Measurements from ENCODE around the gene DPYSL4. TPM values are rescaled to one million over a fixed set of nuclear protein-coding genes. Genes with fewer than 3 reads are reported as not detected.
"Not testable (repeated sequence)": the region's sequence is repeated elsewhere in the genome, so short reads cannot be mapped to it uniquely, and the experiment has no call there.

The DPYSL4 gene
- total RNA-seq, 1 experiment from 2014 or later: 0.21 TPM

- no TSS peak for BruUV-seq (replicated peaks)
- intact Hi-C loops (cut with micrococcal nuclease): no loop called here
- TF ChIP-seq, protein P1, sequence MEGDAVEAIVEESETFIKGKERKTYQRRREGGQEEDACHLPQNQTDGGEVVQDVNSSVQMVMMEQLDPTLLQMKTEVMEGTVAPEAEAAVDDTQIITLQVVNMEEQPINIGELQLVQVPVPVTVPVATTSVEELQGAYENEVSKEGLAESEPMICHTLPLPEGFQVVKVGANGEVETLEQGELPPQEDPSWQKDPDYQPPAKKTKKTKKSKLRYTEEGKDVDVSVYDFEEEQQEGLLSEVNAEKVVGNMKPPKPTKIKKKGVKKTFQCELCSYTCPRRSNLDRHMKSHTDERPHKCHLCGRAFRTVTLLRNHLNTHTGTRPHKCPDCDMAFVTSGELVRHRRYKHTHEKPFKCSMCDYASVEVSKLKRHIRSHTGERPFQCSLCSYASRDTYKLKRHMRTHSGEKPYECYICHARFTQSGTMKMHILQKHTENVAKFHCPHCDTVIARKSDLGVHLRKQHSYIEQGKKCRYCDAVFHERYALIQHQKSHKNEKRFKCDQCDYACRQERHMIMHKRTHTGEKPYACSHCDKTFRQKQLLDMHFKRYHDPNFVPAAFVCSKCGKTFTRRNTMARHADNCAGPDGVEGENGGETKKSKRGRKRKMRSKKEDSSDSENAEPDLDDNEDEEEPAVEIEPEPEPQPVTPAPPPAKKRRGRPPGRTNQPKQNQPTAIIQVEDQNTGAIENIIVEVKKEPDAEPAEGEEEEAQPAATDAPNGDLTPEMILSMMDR (IDR thresholded peaks at IDR 0.05; ENCODE audit: unreplicated experiment): no peak
Observed at GRCh38 chr10:132213917-132214316, 27.2 kb downstream of the DPYSL4 start.

GRCh38 chr10:132216441-132216840 lies 29.7 kb downstream of the DPYSL4 start:
- not testable (repeated sequence) for DNase-seq (ENCODE audit: unreplicated experiment)

More at GRCh38 chr10:132213917-132214316, 27.2 kb downstream of the DPYSL4 start:
- no peak for DNase-seq (ENCODE audit: unreplicated experiment)
- Mint-ChIP-seq H3K9me3 (ENCODE audit: unreplicated experiment) (peaks cover 12% of the 10 kb centered on the region), H3K4me3 (ENCODE audit: unreplicated experiment) (no peak overlapping the region), H3K27me3 (ENCODE audit: insufficient read depth, unreplicated experiment) (no peaks in the 10 kb centered on the region), H3K27ac (ENCODE audit: low read depth, unreplicated experiment) (no peak overlapping the region), H3K36me3 (ENCODE audit: insufficient read depth, unreplicated experiment) (peaks cover 6% of the 10 kb centered on the region), H3K4me1 (ENCODE audit: insufficient read depth, unreplicated experiment) (no peaks in the 10 kb centered on the region)
- ChIA-PET CTCF (interaction anchor here (1.3 kb wide), 1 partner anchor 10 kb away, joined by 6 read pairs; no protein-coding TSS in a partner anchor), POLR2A (no interaction called here)

DNA sequence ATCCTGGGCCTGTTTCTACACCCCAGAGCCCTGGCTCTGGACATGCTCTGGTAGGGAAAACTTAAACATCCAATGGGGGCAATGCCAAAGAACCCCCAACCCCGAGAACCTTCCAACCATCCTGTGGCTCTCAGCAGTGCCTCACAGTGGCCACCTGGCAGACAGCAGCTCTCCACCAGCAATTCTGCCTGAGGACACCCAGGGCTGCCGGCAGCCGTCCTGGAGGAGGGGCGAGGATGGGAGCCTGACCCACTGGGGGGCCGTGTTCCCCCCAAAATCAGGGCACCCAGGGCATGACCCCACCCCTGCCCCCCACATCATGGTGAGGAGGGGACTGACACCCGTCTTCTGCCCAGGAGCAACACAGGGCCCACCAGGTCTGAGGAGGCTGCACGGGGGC lies 32.7 kb downstream of the DPYSL4 start:
- Mint-ChIP-seq H3K27me3 (ENCODE audit: insufficient read depth, unreplicated experiment) (no peaks in the 10 kb centered on the region), H3K36me3 (ENCODE audit: insufficient read depth, unreplicated experiment) (no peaks in the 10 kb centered on the region), H3K4me3 (ENCODE audit: unreplicated experiment) (no peak overlapping the region), H3K4me1 (ENCODE audit: insufficient read depth, unreplicated experiment) (no peaks in the 10 kb centered on the region), H3K27ac (ENCODE audit: low read depth, unreplicated experiment) (no peak overlapping the region), H3K9me3 (ENCODE audit: unreplicated experiment) (peaks cover 5% of the 10 kb centered on the region)
- TF ChIP-seq, protein P1 (IDR thresholded peaks at IDR 0.05; ENCODE audit: unreplicated experiment): no peak
- POLR2A ChIA-PET: no interaction called here
- CTCF ChIA-PET: interaction anchor here (0.5 to 0.8 kb wide), 5 partner anchors 34 to 1657 kb away, joined by 3 to 8 read pairs (median 3); no protein-coding TSS in a partner anchor
- BruUV-seq (replicated peaks): no TSS peak
- intact Hi-C loops (cut with micrococcal nuclease): no loop called here
- DNase-seq (ENCODE audit: unreplicated experiment): no peak

More at GRCh38 chr10:132216441-132216840, 29.7 kb downstream of the DPYSL4 start:
- H3K27me3 Mint-ChIP-seq (ENCODE audit: insufficient read depth, unreplicated experiment); H3K4me1 Mint-ChIP-seq (ENCODE audit: insufficient read depth, unreplicated experiment); intact Hi-C loops (cut with micrococcal nuclease); H3K4me3 Mint-ChIP-seq (ENCODE audit: unreplicated experiment); POLR2A ChIA-PET; H3K36me3 Mint-ChIP-seq (ENCODE audit: insufficient read depth, unreplicated experiment); H3K27ac Mint-ChIP-seq (ENCODE audit: low read depth, unreplicated experiment); BruUV-seq (replicated peaks): not testable (repeated sequence)
- CTCF ChIA-PET: interaction anchor here (0.8 kb wide), 1 partner anchor 14 kb away, joined by 3 read pairs; no protein-coding TSS in a partner anchor
- H3K9me3 Mint-ChIP-seq (ENCODE audit: unreplicated experiment): peaks cover 12% of the 10 kb centered on the region

DNA sequence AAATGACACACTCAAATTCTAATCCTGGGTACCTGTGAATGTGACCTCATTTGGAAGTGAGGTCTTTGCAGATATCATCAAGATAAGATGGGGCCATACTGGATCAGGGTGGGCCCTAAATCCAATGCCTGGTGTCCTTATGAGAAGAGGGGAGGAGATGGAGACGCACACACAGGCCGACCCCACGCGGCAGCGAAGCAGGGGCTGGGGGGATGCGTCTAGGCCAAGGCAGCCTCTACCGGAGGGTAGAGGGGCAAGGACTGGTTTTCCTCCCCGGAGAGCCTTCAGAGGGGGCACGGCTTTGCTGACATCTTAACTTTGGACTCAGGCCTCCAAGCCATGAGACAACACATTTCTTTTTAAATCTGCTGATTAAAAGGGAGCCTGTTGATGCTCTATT lies 33.3 kb downstream of the DPYSL4 start:
- TF ChIP-seq, protein P1 (IDR thresholded peaks at IDR 0.05; ENCODE audit: unreplicated experiment): no peak
- H3K4me1 Mint-ChIP-seq (ENCODE audit: insufficient read depth, unreplicated experiment): no peaks in the 10 kb centered on the region
- CTCF ChIA-PET: interaction anchor here (0.6 to 0.7 kb wide), 2 partner anchors 24 to 1658 kb away, joined by 3 read pairs; no protein-coding TSS in a partner anchor
- intact Hi-C loops (cut with micrococcal nuclease): no loop called here
- H3K36me3 Mint-ChIP-seq (ENCODE audit: insufficient read depth, unreplicated experiment): no peaks in the 10 kb centered on the region
- no peak overlapping the region for H3K27ac Mint-ChIP-seq (ENCODE audit: low read depth, unreplicated experiment)
- peaks cover 5% of the 10 kb centered on the region for H3K9me3 Mint-ChIP-seq (ENCODE audit: unreplicated experiment)
- POLR2A ChIA-PET: no interaction called here
- no TSS peak for BruUV-seq (replicated peaks)
- no peaks in the 10 kb centered on the region for H3K27me3 Mint-ChIP-seq (ENCODE audit: insufficient read depth, unreplicated experiment)
- DNase-seq (ENCODE audit: unreplicated experiment): no peak
- H3K4me3 Mint-ChIP-seq (ENCODE audit: unreplicated experiment): no peak overlapping the region

DNA sequence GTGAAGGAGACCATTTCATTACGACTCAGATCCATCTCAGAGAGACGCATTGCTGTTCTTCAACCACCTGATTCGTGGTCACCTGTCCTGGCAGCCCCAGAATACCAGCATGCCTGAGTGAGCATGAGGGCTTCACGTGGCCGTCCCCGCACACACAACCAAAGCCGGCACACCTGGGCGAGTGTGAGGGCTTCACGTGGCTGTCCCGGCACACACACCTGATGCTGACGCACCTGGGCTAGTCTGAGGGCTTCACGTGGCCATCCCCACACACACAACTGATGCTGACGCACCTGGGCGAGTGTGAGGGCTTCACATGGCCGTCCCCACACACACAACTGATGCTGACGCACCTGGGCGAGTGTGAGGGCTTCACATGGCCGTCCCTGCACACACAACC lies 34.2 kb downstream of the DPYSL4 start:
- H3K27me3 Mint-ChIP-seq (ENCODE audit: insufficient read depth, unreplicated experiment); H3K4me1 Mint-ChIP-seq (ENCODE audit: insufficient read depth, unreplicated experiment); H3K4me3 Mint-ChIP-seq (ENCODE audit: unreplicated experiment); H3K27ac Mint-ChIP-seq (ENCODE audit: low read depth, unreplicated experiment); H3K36me3 Mint-ChIP-seq (ENCODE audit: insufficient read depth, unreplicated experiment); DNase-seq (ENCODE audit: unreplicated experiment); BruUV-seq (replicated peaks); POLR2A ChIA-PET; intact Hi-C loops (cut with micrococcal nuclease); H3K9me3 Mint-ChIP-seq (ENCODE audit: unreplicated experiment): not testable (repeated sequence)
- CTCF ChIA-PET: interaction anchor here (0.5 to 0.7 kb wide), 2 partner anchors 25 to 122 kb away, joined by 3 read pairs; no protein-coding TSS in a partner anchor

All from MCF 10A (cell line).